ENCODE data around the gene UBL3.

GRCh38 chr13:29756506-29756905, 93.9 kb downstream of the UBL3 start:
- TF ChIP-seq POLR2A (IDR thresholded peaks at IDR 0.05): no peak
- TF ChIP-seq, protein P1, sequence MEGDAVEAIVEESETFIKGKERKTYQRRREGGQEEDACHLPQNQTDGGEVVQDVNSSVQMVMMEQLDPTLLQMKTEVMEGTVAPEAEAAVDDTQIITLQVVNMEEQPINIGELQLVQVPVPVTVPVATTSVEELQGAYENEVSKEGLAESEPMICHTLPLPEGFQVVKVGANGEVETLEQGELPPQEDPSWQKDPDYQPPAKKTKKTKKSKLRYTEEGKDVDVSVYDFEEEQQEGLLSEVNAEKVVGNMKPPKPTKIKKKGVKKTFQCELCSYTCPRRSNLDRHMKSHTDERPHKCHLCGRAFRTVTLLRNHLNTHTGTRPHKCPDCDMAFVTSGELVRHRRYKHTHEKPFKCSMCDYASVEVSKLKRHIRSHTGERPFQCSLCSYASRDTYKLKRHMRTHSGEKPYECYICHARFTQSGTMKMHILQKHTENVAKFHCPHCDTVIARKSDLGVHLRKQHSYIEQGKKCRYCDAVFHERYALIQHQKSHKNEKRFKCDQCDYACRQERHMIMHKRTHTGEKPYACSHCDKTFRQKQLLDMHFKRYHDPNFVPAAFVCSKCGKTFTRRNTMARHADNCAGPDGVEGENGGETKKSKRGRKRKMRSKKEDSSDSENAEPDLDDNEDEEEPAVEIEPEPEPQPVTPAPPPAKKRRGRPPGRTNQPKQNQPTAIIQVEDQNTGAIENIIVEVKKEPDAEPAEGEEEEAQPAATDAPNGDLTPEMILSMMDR (IDR thresholded peaks at IDR 0.05): no peak

All from ovary (tissue), 3 donors.